Measurements from ENCODE around the gene ADGRG2. TPM values are rescaled to one million over a fixed set of nuclear protein-coding genes. Genes with fewer than 3 reads are reported as not detected.

Gene ADGRG2
- total and polyA plus RNA-seq, 2 donors (not counting 1 experiment from before 2014, with no cell fraction given), result not detected

DNA sequence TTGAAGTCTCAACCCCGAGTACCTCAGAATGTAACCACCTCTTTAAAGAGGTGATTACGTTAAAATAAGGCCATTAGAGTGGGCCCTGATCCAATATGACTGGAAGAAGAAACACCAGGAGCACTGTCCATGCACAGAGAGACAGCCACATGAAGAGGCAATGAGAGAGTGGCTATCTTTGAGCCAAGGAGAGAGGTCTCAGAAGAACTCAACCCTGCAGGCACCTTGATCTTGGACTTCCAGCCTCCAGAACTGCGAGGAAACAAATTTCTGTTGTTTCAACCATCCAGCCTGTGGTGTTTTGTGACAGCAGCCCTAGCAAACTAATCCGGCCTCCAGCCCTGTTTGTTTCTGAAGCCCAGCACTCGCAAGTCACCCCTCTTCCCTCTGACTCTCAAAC, 46.3 kb upstream of the ADGRG2 start:
- TF ChIP-seq, protein P1, sequence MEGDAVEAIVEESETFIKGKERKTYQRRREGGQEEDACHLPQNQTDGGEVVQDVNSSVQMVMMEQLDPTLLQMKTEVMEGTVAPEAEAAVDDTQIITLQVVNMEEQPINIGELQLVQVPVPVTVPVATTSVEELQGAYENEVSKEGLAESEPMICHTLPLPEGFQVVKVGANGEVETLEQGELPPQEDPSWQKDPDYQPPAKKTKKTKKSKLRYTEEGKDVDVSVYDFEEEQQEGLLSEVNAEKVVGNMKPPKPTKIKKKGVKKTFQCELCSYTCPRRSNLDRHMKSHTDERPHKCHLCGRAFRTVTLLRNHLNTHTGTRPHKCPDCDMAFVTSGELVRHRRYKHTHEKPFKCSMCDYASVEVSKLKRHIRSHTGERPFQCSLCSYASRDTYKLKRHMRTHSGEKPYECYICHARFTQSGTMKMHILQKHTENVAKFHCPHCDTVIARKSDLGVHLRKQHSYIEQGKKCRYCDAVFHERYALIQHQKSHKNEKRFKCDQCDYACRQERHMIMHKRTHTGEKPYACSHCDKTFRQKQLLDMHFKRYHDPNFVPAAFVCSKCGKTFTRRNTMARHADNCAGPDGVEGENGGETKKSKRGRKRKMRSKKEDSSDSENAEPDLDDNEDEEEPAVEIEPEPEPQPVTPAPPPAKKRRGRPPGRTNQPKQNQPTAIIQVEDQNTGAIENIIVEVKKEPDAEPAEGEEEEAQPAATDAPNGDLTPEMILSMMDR (IDR thresholded peaks at IDR 0.05), result no peak
- TF ChIP-seq EZH2 (IDR thresholded peaks at IDR 0.05; ENCODE audit: borderline replicate concordance, insufficient read depth, low read depth, low read length, poor library complexity, severe bottlenecking), result no peak
- Mint-ChIP-seq H3K27ac (no peak overlapping the region), H3K4me3 (no peak overlapping the region), H3K4me1 (no peaks in the 10 kb centered on the region), H3K9me3 (ENCODE audit: insufficient read depth) (no peaks in the 10 kb centered on the region), H3K27me3 (no peaks in the 10 kb centered on the region)
- no peak overlapping the region for H3K9ac ChIP-seq (ENCODE audit: low read length)
- intact Hi-C loops (cut with micrococcal nuclease), result no loop called here
- no peaks in the 10 kb centered on the region for H3K27me3 ChIP-seq (replicated peaks in 1 of 4; ENCODE audit: control extremely low read depth in 1 of 4, control insufficient read depth in 3 of 4, insufficient read depth in 4 of 4, low read length in 3 of 4)
- H3K4me3 ChIP-seq (ENCODE audit: control extremely low read depth in 1 of 5, extremely low read depth in 1 of 5, insufficient read depth in 1 of 5, low read depth in 2 of 5, low read length in 4 of 5), result no peak overlapping the region
- no peaks in the 10 kb centered on the region for H3K9me3 ChIP-seq (ENCODE audit: control extremely low read depth in 1 of 3, control insufficient read depth in 2 of 3, insufficient read depth in 1 of 3, low read length in 2 of 3)
- no peak for DNase-seq
- H2AFZ ChIP-seq (ENCODE audit: insufficient read depth, low read depth, low read length, poor library complexity, severe bottlenecking), result no peak overlapping the region
- WGBS (ENCODE audit: insufficient coverage), result 100% methylated on average over 1 of the region's 5 CpGs
- no peaks in the 10 kb centered on the region for H3K36me3 ChIP-seq (replicated peaks in 1 of 2; ENCODE audit: control extremely low read depth in 1 of 2, control insufficient read depth in 1 of 2, extremely low read depth in 1 of 2, insufficient read depth in 2 of 2, low read length in 1 of 2)
- no peak overlapping the region for H3K27ac ChIP-seq (ENCODE audit: low read length in 2 of 2)
- H3K4me2 ChIP-seq (replicated peaks; ENCODE audit: low read depth, low read length, poor library complexity, severe bottlenecking), result no peak overlapping the region
- POLR2A ChIA-PET, result no interaction called here
- no peaks in the 10 kb centered on the region for H4K20me1 ChIP-seq (ENCODE audit: control insufficient read depth, insufficient read depth, low read length, poor library complexity, severe bottlenecking)
- CTCF ChIA-PET, result no interaction called here
- H3K4me1 ChIP-seq (ENCODE audit: control insufficient read depth in 2 of 2, insufficient read depth in 2 of 2, low read length in 2 of 2), result no peaks in the 10 kb centered on the region
- no peaks in the 10 kb centered on the region for H3K79me2 ChIP-seq (ENCODE audit: control insufficient read depth, insufficient read depth, low read length)
- ATAC-seq (ENCODE audit: low read depth), result no peak

DNA sequence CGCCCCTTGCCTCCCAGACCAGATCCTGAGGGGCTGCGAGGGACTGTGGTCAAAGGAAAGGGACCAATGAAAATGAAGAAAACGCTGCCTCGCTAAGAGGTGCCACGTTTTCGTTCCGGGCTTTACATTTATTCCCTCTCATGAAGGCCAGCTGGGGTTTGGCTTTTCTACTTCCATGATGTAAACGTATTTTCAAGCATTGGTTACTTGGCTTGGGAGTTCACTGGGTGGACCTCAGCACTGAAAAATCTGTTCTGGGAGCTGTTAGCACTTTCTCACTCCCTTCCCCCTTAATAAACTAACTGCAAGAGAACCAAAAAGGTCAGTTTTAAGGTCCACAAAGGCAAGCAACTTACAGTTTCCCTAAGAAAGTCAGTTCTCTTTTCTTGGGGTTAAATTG, 40.6 kb upstream of the ADGRG2 start:
- TF ChIP-seq, protein P1 (IDR thresholded peaks at IDR 0.05), result no peak
- TF ChIP-seq EZH2 (IDR thresholded peaks at IDR 0.05; ENCODE audit: borderline replicate concordance, insufficient read depth, low read depth, low read length, poor library complexity, severe bottlenecking), result no peak
- DNase-seq (no peak), ATAC-seq (ENCODE audit: low read depth) (no peak)
- no peak overlapping the region for H3K9ac ChIP-seq (ENCODE audit: low read length)
- H3K9me3 ChIP-seq (ENCODE audit: control extremely low read depth in 1 of 3, control insufficient read depth in 2 of 3, insufficient read depth in 1 of 3, low read length in 2 of 3), result no peaks in the 10 kb centered on the region
- H2AFZ ChIP-seq (ENCODE audit: insufficient read depth, low read depth, low read length, poor library complexity, severe bottlenecking), result no peak overlapping the region
- no peaks in the 10 kb centered on the region for H3K36me3 ChIP-seq (replicated peaks in 1 of 2; ENCODE audit: control extremely low read depth in 1 of 2, control insufficient read depth in 1 of 2, extremely low read depth in 1 of 2, insufficient read depth in 2 of 2, low read length in 1 of 2)
- Mint-ChIP-seq H3K27me3 (no peaks in the 10 kb centered on the region), H3K9me3 (ENCODE audit: insufficient read depth) (no peaks in the 10 kb centered on the region), H3K4me1 (no peaks in the 10 kb centered on the region), H3K4me3 (no peak overlapping the region), H3K27ac (no peak overlapping the region)
- CTCF ChIA-PET, result no interaction called here
- no peaks in the 10 kb centered on the region for H4K20me1 ChIP-seq (ENCODE audit: control insufficient read depth, insufficient read depth, low read length, poor library complexity, severe bottlenecking)
- intact Hi-C loops (cut with micrococcal nuclease), result no loop called here
- no peaks in the 10 kb centered on the region for H3K4me1 ChIP-seq (ENCODE audit: control insufficient read depth in 2 of 2, insufficient read depth in 2 of 2, low read length in 2 of 2)
- H3K27me3 ChIP-seq (replicated peaks in 1 of 4; ENCODE audit: control extremely low read depth in 1 of 4, control insufficient read depth in 3 of 4, insufficient read depth in 4 of 4, low read length in 3 of 4), result no peaks in the 10 kb centered on the region
- H3K79me2 ChIP-seq (ENCODE audit: control insufficient read depth, insufficient read depth, low read length), result no peaks in the 10 kb centered on the region
- no peak overlapping the region for H3K4me3 ChIP-seq (ENCODE audit: control extremely low read depth in 1 of 5, extremely low read depth in 1 of 5, insufficient read depth in 1 of 5, low read depth in 2 of 5, low read length in 4 of 5)
- no peak overlapping the region for H3K4me2 ChIP-seq (replicated peaks; ENCODE audit: low read depth, low read length, poor library complexity, severe bottlenecking)
- H3K27ac ChIP-seq (ENCODE audit: low read length in 2 of 2), result no peak overlapping the region
- WGBS (ENCODE audit: insufficient coverage), result no CpG with 5 or more reads among the region's 8 CpGs
- POLR2A ChIA-PET, result no interaction called here

Measured in B cell (primary cell).